DMS53 treated with DMSO at 0.1 percent for 48 hours (cell line): ENCODE data around the gene PARN.
A peak's percentile ranks its signal among the peaks of the same experiment; 100 is the strongest.
"Not testable (repeated sequence)": the region's sequence is repeated elsewhere in the genome, so short reads cannot be mapped to it uniquely, and the experiment has no call there.

ENCODE experiments used
- DNase-seq: peaks from one replicate; lab custom pipeline; 2025; ENCODE audit not compliant: unreplicated experiment; lab: John Stamatoyannopoulos, UW

Gene PARN

DNA sequence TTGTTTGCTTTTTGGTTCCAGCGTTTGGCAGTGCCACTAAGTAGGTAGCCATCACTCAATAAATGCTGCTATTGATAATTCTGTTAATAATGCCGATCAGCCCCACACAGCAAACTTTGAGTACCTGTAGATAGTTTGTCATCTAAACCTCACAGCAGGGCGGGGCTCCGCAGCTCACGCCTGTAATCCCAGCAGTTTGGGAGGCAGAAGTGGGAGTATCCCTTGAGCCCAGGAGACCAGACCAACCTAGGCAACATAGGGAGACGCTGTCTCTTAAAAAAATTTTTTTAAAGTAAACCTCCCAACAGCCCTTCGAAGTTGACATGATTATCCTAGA is 4.3 kb upstream of the PARN start:
- DNase-seq, result no peak

DNA sequence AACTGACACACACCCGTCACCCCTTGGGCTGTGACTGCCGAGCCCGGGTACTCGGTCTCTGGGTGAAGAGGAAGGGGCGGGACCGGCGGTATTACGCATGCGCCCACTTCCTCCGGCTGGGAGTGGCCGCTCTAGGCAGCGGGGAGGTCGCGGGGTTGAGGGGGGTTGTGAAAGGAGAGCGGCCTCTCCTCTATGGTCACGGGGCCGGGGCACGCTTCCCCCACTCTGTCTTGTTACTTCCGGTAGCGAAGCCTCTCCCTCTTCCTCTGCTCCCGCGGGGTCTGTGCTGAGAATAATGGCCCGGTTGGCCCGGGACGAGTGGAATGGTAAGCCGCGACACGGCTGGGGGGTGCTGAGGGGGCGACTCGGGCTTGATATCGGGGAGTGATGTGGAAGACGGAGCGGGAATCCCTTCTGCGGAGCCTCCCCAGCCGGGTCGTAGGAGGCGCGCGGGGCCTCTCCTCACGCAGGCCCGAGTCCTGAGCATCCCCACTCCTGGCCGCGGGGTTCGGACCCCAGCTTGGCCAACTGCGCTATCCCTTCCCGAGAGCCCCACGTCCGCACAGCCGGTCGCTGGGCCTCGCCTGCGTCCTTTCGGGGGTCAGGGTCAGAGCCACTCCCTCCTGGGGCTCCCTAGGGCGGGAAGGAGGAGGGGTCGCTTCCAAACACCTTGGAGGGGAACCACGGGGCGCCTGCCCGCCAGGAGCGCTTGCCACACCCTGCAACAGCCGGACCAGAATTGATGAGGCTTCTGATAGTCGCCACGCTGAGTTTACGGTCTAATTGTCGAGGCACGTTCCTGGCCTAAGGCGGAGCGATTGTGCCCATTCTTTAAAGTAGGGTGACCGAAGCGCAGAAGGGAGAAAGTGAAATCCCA is 2.9 kb upstream of the PARN start, which contains the start of gene BFAR:
Gene BFAR (plus strand): TSS at position 259 of the 877 bp plus-strand sequence. CDS start 11,396 bp downstream, outside the sequence.
- DNase-seq, result peak; percentile 89

DNA sequence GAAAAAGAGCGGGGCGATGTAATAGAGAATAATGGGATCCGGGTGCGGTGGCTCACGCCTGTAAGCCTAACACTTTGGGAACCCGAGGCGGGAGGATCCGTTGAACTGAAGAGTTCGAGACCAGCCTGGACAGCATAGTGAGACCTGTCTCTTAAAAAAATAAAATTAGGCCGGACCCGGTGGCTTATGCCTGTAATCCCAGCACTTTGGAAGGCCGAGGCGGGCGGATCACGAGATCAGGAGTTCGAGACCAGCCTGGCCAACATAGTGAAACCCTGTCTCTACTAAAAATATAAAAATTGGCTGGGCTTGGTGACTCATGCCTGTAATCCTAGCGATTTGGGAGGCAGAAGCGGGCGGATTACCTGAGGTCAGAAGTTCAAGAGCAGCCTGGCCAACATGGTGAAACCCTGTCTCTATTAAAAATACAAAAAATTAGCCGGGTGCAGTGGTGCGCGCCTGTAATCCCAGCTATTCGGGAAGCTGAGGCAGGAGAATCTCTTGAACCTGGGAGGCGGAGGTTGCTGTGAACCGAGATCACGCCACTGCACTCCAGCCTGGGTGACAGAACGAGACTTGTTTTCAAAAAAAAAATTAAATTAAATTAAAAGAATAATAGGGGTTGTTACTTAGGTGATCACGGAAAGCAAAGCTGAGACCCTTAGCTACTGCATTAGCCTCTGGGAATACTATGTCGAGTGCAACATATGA is 715 bp upstream of the PARN start:
- DNase-seq, result not testable (repeated sequence)

DNA sequence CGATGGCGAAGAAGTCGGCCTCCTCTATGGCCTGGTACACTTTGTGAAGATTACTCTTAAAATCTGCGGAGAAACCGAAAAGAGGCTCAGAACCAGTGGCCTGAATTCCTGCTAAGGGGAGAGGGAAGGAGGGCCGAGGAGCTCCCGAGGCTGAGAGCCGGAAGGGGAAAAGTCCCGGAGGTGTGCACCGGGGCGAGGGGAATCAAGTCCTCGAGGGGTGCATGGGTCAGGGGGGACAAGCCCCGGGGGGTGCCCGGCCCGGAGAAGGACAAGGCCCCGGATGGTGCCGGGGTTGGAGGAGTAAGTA is 495 bp downstream of the PARN start:
- no peak for DNase-seq

DNA sequence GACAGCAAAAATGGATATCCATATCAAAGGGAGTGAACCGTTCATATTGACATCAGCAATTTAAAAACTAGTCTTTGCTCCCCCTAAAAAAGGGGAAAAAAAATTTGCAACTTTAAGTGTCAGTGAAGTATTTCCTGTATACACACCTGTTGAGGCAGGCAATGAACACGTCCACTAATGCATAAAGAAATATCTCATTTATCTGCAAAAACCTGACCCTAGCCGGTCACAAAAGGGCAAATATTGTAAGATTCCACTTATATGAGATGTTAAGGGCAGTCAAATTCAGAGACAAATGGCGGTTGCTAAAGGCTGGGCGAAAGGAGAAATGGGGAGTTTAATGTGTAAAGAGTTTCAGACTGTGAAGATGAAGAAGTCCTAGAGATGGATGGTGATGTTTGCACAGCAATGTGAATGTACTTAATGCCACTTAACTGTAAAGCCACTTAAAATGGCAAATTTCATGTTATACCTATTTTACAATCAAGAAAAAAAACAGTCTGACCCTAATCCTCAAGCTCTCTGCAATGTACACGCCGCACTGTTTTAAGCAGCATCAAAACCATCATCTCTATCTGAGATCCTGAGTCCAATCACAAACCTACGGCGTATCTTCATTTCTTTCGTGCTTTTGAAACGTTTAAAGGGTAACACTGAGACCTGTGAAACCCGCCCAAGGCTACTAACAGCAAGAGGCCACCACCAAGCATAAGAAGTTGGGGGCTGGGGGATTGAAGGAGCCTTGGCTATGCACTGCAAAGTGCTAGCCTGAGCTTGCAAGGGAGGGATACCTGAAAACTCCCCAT is 1.1 kb downstream of the PARN start:
- no peak for DNase-seq

DNA sequence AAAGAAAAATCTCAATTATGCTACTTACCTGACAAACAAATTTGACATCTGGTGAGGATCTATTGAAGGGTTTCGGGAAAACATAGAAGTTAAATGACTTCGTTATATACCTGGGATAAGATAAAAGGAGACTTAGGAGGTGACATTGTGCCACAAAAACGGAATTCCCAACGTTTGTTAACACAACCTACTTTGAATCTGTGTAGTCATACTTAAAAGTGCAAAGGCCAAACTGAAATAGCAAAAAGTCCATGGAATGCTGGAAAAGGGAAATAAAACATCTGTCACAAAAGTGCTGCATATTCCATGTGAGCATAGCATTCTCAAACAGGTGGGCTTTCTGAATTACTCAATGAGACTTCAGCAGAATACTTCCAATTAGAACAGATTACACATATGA is 3.0 kb downstream of the PARN start:
- no peak for DNase-seq

DNA sequence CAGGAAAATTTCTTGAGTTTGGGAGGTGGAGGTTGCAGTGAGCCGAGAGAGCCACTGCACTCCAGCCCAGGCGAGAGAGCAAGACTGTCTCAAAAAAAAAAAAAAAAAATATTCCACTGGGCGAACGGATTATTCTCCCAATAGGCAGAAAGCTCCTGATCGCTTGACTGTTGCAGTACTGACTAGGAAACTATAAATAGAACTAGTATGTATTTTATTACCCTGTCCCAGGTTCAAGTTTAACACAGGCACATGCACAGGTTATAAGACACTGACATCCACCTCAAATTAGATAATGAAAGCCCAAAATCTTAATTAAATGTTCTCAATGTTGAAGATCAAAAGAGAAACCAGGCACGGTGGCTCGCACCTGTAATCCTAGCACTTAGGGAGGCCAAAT is 11.5 kb downstream of the PARN start:
- no peak for DNase-seq

DNA sequence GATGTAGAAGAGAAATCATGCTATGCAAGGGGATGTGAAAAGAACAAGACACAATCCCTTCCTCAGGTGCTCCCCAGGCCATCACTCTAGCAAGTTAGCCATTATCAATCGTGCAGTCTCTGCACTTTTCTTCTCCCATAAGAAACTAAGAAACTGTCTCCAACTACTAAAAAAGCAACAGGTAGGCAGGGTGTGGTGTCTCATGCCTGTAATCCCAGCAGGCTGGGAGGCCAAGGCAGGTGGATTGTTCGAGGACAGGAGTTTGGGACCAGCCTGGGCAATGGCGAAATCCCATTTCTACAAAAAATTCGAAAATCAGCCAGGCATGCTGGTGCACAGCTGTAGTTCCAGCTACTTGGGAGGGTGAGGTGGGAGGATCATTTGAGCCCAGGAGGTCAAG is 13.8 kb downstream of the PARN start:
- DNase-seq, result no peak

DNA sequence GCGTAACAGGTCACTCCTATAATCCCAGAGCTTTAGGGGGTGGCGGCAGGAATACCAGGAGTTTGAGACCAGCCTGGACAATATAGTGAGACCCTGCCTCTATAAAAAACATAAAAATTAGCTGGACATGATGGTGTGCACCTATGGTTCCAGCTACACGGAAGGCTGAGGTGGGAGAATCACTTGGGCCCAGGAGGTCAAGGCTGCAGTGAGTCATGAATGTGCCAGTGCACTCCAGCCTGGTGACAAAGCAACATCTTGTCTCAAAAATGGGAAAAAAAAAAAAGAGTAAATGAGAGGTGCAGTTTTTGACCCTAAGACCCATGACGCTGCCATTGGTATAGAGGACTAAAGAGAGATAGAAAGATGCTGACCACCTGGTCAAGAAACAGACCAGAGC is 16.1 kb downstream of the PARN start:
- no peak for DNase-seq

DNA sequence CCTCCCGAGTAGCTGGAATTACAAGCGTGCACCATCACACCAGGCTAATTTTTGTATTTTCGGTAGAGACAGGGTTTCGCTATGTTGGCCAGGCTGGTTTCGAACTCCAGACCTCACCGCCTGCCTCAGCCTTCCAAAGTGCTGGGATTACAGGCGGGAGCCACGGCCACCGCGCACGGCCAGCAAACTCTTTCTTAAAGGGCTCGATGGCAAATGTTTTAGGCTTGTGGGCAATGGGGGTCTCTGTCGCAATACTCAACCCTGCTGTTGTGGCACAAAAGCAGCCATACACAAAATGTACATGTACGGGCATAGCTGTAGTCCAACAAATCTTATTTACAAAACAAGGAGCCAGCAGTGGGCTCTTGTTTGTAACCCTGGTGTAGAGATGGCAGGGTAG is 18.4 kb downstream of the PARN start:
- DNase-seq, result no peak

DNA sequence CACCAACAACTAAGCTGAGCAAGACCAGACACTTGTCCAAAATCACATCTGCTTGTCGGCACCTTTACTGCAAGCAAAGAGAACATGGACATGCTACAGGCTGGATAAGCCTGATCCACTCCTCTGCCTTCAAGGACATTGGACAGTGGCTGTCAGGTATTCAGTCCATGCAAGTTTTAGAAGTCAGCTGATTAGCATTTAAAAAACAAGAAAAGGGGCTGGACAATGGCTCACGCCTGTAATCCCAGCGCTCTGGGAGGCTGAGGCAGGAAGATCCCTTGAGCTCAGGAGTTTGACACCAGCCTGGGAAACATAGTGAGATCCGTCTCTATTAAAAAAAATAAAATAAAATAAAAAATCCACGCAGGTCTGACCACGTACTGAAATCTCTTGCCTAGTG is 20.3 kb downstream of the PARN start:
- no peak for DNase-seq

DNA sequence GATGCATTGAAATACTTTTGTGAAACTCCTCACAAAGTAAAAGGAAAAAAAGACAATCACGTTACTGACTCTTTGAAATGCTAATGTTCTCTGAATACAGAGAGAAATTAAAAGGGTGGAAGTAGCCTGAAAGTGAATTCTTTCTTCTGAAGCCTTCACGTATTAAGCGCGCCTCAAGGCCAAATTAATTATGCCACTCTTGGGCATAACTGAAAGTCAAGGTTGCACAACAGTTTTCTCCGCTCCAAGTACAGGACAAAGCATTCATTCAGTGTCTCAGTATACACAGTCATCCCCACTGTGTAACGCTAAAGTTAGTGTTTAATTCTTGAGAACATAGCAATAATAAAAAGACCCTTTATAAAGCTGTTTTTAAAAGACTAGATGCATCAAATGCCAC is 21.5 kb downstream of the PARN start:
- no peak for DNase-seq

DNA sequence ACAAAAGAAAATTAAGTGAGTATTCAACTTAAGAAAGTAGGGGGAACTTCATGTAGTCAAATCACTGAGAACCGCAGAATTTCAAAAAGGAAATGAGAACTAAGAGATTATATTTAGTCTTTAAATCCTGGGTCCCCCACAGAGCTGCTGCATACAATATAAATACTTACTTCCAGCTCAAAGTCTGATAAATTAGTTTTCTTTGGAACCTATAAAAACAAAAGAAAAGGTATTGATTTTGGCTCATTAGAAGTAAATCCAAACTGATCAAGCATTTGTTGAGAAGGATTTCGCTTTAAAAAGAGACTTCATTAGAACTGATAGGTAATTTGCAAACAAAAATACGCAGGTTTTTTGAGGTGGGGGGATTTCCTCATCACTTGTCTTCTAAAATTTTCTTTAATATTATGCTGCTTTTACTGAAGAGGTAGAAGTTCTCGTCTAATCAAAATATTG is 21.9 kb downstream of the PARN start:
- DNase-seq, result no peak

DNA sequence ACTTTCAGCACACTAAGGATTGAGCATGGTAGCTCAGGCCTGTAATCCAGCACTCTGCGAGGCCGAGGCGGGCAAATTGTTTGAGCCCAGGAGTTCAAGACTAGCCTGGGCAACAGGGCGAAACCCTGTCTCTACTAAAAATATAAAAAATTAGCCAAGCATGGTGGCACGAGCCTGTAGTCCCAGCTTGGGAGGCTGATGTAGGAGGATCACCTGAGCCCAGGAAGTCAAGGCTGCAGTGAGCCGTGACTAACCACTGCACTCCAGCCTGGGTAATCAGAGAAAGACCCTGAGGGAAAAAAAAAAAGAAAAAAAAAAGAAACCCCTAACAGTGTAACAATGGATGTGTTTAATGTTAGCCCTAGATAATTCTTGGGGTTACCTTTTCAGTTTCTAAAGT is 24.0 kb downstream of the PARN start:
- no peak for DNase-seq

DNA sequence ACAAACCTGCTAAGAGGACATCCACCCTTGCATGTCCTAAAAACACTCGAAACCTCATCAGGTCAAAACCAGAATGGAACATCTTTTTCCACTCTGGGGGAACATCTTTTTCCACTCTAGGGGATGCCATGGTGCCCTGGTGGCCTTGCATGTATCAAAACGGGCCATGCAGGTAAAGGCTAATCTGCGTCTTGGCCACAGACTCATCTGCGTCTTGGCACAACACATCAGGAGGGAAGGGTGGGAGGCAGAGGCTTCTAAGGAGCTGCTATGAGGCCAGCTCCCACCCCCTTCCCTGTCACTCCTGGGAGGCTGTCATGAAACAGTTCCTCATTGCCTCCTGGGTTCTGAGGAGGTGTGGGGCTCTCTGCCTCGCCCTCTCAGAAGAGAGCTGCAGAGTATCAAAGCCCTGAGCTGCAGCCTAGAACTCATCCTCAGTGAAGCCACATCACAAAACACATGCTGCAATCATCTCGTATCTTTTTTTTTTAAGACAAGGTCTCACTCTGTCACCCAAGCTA is 27.6 kb downstream of the PARN start:
- no peak for DNase-seq

DNA sequence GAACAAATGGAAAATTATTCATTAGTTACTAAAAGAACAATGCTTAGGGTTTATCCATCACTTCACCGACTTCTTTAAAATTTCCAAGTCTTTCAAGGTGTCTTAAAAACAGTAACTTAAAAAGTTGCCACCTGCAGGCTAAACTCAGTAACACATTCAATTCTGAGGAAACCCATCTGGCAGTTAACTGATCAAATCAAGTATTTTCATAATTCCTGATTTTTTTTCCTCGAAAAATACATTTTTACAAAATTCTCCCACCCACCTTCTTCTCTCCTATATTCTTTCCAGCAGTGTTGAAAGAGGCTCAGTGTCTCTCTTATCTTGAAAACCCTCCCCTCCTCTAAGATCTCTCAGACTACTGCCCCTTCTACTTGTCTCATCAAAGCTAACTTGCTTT is 29.9 kb downstream of the PARN start:
- no peak for DNase-seq

DNA sequence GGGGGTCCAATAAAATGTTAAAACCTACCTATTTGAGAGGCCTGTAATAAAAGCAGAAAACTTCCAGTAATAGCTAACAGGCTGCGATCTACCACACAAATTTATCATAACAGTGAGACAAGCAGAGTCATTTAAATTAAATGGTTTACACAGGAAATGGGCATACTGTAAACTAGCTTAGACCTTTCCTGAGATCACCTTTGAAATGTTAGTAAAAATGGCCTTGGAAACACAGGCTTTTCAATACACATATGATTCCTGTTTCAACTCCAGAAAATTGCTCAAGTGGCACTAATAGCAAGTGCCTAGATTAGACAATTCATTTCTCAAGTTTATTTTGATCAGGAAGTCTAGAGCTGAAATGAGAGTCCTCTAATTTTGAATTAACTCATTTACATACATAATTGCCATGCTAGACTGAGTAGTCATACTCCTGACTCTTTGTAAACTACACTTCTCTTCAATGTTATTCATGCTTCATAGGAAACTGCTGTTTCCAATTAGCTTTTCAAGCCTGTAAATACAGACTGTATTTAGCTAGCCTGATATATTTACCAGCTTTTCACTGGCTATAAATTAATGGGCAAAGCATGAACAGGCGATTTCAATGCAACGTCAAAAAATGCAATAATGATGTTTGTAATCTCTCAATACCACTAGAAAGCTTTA is 43.3 kb downstream of the PARN start:
- DNase-seq, result no peak

DNA sequence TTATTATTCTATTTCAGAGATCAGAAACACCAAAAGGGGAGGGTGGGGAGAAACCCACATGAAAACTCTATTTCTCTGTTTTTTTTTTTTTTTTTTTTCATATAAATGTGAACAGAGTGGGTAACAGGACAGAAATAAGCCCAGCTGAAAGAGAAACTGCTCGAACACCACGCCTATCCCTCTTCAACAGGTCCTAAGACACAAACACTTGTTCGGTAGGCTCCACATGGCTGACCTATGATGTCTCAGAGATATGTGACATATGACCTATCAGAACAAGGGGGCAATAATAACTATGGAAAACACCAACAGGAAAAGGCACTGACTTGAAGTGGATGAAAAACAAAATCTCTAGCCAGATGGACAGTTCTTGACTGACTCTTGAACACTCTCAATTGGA is 44.8 kb downstream of the PARN start:
- no peak for DNase-seq

DNA sequence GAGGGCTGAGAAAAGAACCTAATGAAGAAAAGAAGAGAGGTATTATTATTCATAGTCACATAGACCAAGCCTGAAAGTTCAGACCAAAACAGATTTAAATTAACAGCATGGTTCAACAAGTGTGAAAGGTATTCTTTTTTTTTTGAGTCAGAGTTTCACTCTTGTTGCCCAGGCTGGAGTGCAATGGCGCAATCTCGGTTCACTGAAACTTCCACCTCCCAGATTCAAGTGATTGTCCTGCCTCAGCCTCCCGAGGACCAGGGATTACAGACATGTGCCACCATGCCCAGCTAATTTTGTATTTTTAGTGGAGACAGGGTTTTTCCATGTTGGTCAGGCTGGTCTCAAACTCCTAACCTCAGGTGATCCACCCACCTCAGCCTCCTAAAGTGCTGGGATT is 49.1 kb downstream of the PARN start:
- DNase-seq, result not testable (repeated sequence)

DNA sequence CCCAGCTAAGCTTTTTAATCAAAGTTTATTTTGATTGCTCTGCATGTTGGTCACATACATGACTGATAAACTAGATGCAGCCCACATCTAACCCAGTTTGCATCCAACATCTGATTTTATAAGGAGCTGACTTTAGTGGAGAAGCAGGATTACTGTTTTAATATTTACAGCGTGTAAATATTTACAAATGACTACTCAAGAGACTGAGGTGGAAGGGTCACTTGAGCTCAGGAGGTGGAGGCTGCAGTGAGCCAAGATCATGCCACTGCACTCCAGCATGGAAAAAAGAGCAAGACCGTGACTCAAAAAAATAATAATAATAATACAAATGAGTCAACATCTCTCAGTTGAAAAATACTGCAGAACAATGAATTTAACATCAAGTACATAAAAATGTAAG is 50.8 kb downstream of the PARN start:
- DNase-seq, result no peak

DNA sequence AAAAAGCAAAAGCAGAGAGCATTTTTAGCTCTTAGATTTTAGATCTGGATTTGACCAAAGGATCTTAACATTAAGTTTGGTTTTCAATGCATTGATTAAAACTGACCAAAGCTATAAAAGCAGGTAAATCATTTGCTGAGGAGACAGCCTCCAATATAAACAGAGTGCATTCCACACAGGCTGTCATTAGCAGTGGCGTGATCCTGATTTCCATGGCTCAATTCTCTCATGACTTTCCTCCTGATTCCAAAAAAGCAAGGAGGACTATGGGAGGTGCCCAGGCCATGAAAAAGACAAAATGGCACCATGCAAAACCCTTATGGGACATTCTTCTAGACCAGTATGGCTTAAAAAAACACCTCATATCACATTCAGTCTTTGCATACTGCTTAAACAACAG is 53.5 kb downstream of the PARN start:
- DNase-seq, result no peak
